ENCODE measurements around the gene ADAMTS9.
A peak's percentile ranks its signal among the peaks of the same experiment; 100 is the strongest.

Gene ADAMTS9

DNA sequence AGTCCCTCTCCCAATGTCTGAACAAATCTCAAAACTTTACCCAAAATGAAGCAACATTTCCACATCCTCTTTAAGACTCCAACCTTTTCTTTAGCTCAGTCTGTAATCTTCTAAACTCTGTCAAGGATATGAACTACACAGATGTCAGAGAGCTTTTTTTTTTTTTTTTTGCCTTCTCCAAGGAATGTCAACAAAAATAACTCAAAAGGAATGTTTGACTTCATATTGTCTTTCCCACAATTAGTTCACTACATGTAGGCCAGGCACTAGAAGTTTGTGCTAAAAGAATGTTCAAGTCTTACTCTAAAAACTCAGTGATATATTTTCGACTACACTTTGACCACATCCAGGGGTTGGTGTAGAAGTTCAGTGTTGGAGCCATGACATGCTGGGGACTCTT is 37.1 kb downstream of the ADAMTS9 start:
- DNase-seq: no peak

GRCh38 chr3:64650096-64650622 is 37.6 kb downstream of the ADAMTS9 start:
- DNase-seq: peak; percentile 40

- DNase-seq: peak; percentile 3
Observed at GRCh38 chr3:64648927-64649906, 38.6 kb downstream of the ADAMTS9 start.

- DNase-seq: no peak
Observed at GRCh38 chr3:64647825-64648224, 40.0 kb downstream of the ADAMTS9 start.

GRCh38 chr3:64645243-64645642 is 42.6 kb downstream of the ADAMTS9 start:
- DNase-seq: no peak

- no peak for DNase-seq
Observed at GRCh38 chr3:64644483-64644882, 43.3 kb downstream of the ADAMTS9 start.

- peak; percentile 0 for DNase-seq
Observed at GRCh38 chr3:64642327-64643151, 45.3 kb downstream of the ADAMTS9 start.

GRCh38 chr3:64638981-64639481 is 48.8 kb downstream of the ADAMTS9 start:
- DNase-seq: peak; percentile 71

DNA sequence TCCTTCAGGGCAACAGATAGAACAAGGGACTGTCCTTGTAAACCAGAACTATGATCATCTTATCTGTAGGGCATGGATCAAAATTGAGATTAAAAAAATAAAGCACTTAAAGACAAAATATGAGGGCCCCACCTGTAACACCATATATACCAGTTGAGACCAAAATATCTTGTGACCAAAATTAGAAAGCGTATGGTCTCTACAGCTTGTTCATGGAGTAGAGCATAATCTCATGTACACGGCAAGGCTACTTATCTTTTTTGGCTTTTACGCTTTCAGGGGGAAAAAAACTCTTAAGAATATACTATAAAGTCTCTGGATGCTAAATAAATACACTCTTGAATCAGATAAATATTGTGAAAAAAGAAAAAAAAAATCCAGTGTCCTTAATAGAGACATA is 49.3 kb downstream of the ADAMTS9 start:
- no peak for DNase-seq

GRCh38 chr3:64634417-64634816 is 53.4 kb downstream of the ADAMTS9 start:
- DNase-seq: no peak

DNA sequence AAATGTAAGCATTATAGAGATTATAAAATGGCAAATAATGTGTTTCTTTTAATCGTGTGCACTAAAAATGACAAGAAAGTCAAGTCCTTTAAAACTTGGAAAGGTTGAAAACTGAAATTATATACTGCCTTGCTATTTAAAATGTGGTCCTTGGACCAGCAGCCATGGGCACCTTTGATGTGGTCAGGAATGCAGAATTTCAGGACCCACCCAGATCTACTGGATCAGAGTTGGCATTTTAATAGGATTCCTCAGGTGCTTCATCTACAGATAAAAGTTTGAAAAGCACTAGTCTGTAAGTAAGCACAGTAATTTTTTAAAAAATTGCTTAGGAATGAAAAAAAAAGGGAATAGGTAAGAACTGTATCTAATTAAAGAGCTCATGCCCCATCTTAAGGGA is 55.8 kb downstream of the ADAMTS9 start:
- no peak for DNase-seq

DNA sequence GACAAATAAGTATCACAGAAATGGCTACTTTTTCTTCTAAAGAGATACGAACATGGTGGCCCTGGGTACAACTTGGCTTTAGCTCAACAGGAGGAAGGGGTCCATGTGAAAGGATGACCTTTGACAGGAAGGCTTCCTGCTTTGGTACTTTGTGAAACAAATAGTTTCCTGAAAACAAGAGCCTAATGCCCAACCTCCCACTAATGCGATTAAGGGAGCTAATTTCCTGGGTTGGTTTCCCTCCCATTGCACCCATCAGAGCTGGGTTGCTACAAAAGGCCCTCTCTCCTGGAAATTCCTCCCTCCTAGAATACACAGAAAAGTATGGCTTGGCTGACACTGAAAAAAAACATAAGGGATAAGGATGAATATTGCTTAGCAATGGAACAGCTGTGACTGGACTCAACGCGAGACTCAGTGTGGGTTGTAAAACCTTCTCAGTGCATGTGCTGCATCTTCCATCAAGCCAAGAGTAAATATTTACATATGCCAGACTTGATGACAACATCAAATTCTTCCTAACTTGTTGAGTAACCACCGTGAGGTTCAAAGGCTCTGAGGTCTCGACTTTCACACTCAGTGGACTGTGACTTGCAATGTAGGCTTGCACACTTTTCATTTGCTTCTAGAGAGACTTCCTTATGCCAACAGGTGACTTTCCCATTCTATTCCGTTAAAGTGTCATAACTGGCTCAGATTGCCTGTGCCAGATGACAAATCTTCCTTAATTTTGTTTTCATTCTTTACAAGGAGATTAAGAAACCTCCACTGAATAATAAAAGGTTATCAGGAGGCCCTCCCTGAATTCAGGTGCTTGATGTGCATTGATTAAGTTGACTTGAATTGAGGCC is 60.1 kb downstream of the ADAMTS9 start:
- DNase-seq: no peak

GRCh38 chr3:64627042-64627441 is 60.8 kb downstream of the ADAMTS9 start:
- DNase-seq: no peak

GRCh38 chr3:64625381-64625780 is 62.4 kb downstream of the ADAMTS9 start:
- DNase-seq: no peak

- no peak for DNase-seq
Observed at GRCh38 chr3:64623125-64623524, 64.7 kb downstream of the ADAMTS9 start.

DNA sequence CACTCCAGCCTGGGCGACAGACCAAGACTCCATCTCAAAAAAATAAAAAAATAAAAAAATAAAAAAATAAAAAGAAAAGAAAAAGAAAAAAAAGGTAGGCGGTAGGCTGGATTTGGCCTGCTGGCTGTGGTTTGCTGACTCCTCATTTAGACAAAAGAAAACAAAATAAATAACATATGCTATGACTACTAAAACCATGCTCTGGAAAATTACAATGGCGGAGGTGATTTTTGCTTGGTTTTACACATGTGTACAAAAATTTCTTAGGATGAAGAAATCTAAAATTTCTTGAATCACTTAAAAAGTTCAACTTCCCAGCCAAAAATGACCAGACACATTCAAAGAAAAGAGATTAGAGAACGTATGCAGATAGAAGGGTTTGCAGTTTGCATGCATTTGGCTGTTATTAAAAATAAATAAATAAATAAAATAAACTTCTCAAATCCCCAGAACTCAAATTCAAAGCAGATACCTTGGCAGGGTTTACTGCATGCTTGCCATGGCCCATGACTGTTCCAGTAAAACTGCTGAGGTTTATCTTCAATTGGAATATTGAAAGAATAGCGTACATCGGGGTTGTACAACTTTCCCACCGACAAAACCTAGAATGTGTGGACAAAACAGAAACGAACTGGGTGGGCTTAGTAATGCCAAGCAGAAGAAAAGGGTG is 65.9 kb downstream of the ADAMTS9 start:
- no peak for DNase-seq

- DNase-seq: no peak
Observed at GRCh38 chr3:64621275-64621674, 66.5 kb downstream of the ADAMTS9 start.

DNA sequence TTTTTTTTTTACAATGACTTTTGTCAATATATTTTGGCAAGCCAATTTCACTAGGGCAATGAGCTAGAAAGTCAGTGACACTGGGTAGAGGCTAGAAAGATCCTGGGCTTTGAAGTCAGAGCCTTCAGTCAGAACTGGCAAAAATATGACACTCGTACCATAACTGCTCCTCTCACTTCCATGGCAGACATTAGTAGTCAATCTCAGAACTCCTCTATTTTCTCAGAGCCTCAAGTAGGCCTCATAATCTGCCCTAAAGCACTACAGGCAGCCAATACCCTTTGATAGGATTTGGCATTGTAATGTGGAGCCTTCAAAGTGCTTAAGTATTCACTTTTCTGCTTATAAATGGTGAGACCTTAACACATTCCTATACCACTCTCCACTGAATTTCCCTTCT is 67.8 kb downstream of the ADAMTS9 start:
- DNase-seq: no peak

DNA sequence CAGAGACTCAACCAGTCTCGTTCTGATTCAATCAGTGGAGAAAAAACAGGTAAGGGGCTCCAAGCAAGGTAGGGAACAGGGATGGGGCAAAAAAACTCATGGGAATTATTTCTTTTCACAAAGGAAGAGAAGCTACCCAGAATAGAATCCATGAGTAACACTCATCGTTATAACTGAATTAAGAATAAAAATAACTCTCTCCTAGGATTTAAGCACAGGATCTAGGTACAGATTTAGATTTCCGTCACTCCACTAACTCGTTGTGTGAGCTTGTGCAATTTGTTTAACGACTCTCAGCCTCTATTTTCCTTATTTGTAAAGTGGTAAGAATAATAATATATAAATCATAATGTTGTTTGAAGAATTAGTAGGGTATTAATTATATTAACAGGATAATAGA is 68.6 kb downstream of the ADAMTS9 start:
- no peak for DNase-seq

- no peak for DNase-seq
Observed at GRCh38 chr3:64617610-64618009, 70.2 kb downstream of the ADAMTS9 start.

DNA sequence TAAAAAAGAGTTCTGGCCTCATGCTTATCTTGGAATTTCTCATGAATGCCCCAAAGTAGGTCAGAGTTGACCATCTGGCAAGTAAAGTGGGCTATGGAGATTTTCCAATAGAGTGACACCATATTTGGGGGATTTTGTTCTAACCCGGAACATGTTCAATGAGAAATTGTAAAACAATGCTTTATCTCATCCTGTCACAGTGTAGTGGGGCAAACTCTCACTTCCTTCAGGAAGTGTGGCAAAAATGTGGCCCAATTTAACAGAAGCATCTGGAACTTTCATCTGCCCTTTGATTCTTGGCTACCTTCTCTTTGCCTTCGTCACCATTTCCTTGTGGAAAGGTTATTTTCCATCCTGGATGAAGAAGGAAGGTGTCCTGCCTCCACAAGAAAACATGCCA is 70.8 kb downstream of the ADAMTS9 start:
- DNase-seq: no peak
